NB4 (cell line): Measurements from ENCODE around the gene WFIKKN1.

Experiments used
- CTCF ChIP-seq: IDR thresholded peaks from one replicate; pipeline ENCODE4 v1.5.1; 2012; ENCODE audit warnings: low read depth, low read length
- MYC ChIP-seq: IDR thresholded peaks from 2 replicates; pipeline ENCODE4 v1.6.1; 2011; ENCODE audit warnings: low read depth, low read length
- POLR2A ChIP-seq: IDR thresholded peaks from 2 replicates; pipeline ENCODE4 v1.6.1; 2011; ENCODE audit warnings: mild to moderate bottlenecking; ENCODE audit not compliant: insufficient read length; ENCODE audit errors: extremely low read depth

DNA sequence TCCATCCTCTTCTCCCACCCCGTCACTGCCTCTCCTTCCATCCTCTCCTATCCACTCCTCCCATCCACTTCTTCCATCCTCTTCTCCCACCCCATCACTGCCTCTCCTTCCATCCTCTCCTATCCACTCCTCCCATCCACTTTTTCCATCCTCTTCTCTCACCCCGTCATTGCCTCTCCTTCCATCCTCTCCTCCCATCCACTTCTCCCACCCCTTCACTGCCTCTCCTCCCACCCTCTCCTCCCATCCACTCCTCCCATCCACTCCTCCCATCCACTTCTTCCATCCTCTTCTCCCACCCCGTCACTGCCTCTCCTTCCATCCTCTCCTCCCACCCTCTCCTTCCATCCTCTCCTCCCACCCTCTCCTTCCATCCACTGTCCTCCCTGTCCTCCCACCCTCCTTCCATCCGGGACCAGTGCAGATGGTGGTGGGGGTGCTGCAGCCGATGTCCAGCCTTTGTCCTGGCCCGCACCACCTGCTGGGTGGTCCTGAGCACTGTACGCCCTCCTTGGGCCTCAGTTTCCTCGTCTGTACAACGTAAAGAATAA is 1.1 kb downstream of the WFIKKN1 start:
- TF ChIP-seq CTCF: no peak
- TF ChIP-seq POLR2A: no peak
- no peak for TF ChIP-seq MYC
